Adrenal gland (tissue), 12 donors: ENCODE results near the gene GPR78. TPM values are rescaled to one million over a fixed set of nuclear protein-coding genes. Genes with fewer than 3 reads are reported as not detected.

Source experiments
- DNase-seq, 7 donors: peaks; one replicate each; pipeline ENCODE4 v3.0.0-alpha.2; 2019 to 2020
- H3K27ac ChIP-seq, 5 donors: fragments of 200-600 bp; sonication (generic) in 4 of 5; 1 replicate in 3 of 5; 2 replicates in 2 of 5; pipeline versions ENCODE4 v1.5.1 to v1.8.0; 2016 to 2020; ENCODE audit warnings: mild to moderate bottlenecking in 1 of 5
- H3K27me3 ChIP-seq: fragments of 200-600 bp; 2 replicates; pipeline ENCODE4 v1.8.0; 2021
- H3K36me3 ChIP-seq, 2 donors: fragments of 200-600 bp; replicated peaks in 1 of 2; 1 replicate in 1 of 2; 2 replicates in 1 of 2; pipeline versions ENCODE4 v1.5.1 to v1.8.0; 2018 to 2022
- H3K4me1 ChIP-seq, 2 donors: fragments of 200-600 bp; replicated peaks in 1 of 2; 1 replicate in 1 of 2; 2 replicates in 1 of 2; pipeline versions ENCODE4 v1.5.1 to v1.8.0; 2018 to 2021
- H3K4me3 ChIP-seq, 4 donors: fragments of 200-600 bp; sonication (generic) in 3 of 4; one replicate each; pipeline ENCODE4 v1.5.1; 2016 to 2018
- H3K9me3 ChIP-seq, 3 donors: fragments of 200-600 bp; sonication (generic) in 1 of 3; replicated peaks in 1 of 3; 1 replicate in 2 of 3; 2 replicates in 1 of 3; pipeline versions ENCODE4 v1.5.1 to v1.8.0; 2016 to 2021
- POLR2A ChIP-seq, 2 donors: fragments of 450-650 bp; IDR thresholded peaks; one replicate each; pipeline ENCODE4 v1.6.1; 2017; ENCODE audit warnings: antibody characterized with exemption in 2 of 2, mild to moderate bottlenecking in 2 of 2, moderate library complexity in 1 of 2
- WGBS, 4 donors: extraction: QIAGEN DNeasy Blood & Tissue Kit in 2 of 4; methylation state at CpG; one replicate each; pipeline versions ENCODE4 v1.1.5 to v1.1.7; 2013 to 2017; 5-methylcytosine and 5-hydroxymethylcytosine counted together
- intact Hi-C, 2 donors: fragments of 100-400 bp; cut with DNase I; formaldehyde crosslinking; loops; one replicate each; pipeline versions ENCODE4 v1.14.1 to v1.15.0; 2022 to 2023
- polyA plus RNA-seq, 3 donors: library from polyadenylated mRNA; stranded (reverse); fragments of 200-250 nt in 2 of 3; fragments of 350-450 nt in 1 of 3; fragmentation: Illumina TruSeq in 1 of 3; extraction: RNeasy Lipid Tissue Mini Kit (QIAGEN cat#74804) in 1 of 3; gene quantifications; one replicate each; pipeline ENCODE4 v1.2.3, GENCODE V29; 2013 to 2014
- total RNA-seq, 9 donors: library from RNA; depleted of rRNA in 4 of 9; stranded (reverse); fragments of >200 nt in 4 of 9; fragments of 120-200 nt in 1 of 9; fragmentation: NEBNext Ultra II Directional in 1 of 9; extraction: Animal tissue kit (Norgen Biotek cat#: 25700) in 1 of 9; gene quantifications; one replicate each; pipeline versions ENCODE4 v1.1.0 to v1.2.4, GENCODE V29; 2013 to 2023
- TF ChIP-seq, protein P1 (sequence below), 6 experiments: fragments of 450-650 bp in 4 of 6; fragments of 200-600 bp in 2 of 6; sonication (generic) in 1 of 6; IDR thresholded peaks; 1 replicate in 5 of 6; 2 replicates in 1 of 6; pipeline versions ENCODE4 v1.5.1 to v1.8.0; 2016 to 2021; ENCODE audit warnings: antibody characterized with exemption in 6 of 6, mild to moderate bottlenecking in 2 of 6, moderate library complexity in 1 of 6
- donor health status: healthy with polysubstance abuse.
- donor health status: Bipolar disorder and iron deficiency.
- donor health status: DM: yes; HTN: yes; CAD: no.
- donor health status: DM: no; HTN: no; CAD: no.
- donor health status: DM: no; HTN: no; CAD: no.
- donor health status: DM: yes; HTN: yes; CAD: no.

Gene GPR78
- total and polyA plus RNA-seq, 12 donors, result 0.03 to 0.08 (median 0.07) TPM; not detected in 8

DNA sequence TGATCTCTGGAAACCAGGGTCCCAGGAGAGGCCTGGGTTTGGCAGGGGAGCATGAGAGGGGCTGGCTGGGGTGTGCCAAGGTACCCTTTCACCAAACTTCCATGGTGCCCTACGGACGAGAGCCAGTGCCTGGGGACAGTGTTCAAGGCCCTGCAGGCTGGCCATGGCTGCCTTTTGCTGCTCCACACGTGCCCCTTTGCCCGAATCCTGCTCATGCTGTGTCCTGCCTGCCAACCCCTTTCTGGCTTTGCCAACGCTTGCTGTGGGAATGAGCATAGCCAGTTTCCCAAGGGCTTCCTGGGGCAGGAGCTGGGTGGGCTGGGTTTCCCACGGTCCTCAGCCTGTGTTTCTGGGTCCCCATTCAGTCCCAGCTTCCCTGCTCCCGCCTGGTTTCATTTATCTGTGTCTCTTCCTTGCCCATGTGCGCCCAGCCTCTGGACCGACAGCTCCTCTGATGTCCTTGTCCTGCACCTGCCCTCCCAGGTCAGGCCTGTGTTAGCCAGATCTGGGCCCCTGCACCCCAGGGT is 29.7 kb downstream of the GPR78 start:
- Histone ChIP-seq H3K4me3 (no peak overlapping the region), H3K4me1 (no peaks in the 10 kb centered on the region), H3K27me3 (no peaks in the 10 kb centered on the region), H3K27ac (no peak overlapping the region), H3K36me3 (no peaks in the 10 kb centered on the region), H3K9me3 (no peaks in the 10 kb centered on the region)
- no peak for DNase-seq
- intact Hi-C loops, result loop anchor here (10.0 kb wide), 2 partner anchors 275 to 305 kb away; no protein-coding TSS in a partner anchor
- 59 to 77% (median 72%) methylated on average over 9 of the region's 9 CpGs; no CpG with 5 or more reads in 1 of the 4 donors for WGBS, 4 donors
- TF ChIP-seq, protein P1, sequence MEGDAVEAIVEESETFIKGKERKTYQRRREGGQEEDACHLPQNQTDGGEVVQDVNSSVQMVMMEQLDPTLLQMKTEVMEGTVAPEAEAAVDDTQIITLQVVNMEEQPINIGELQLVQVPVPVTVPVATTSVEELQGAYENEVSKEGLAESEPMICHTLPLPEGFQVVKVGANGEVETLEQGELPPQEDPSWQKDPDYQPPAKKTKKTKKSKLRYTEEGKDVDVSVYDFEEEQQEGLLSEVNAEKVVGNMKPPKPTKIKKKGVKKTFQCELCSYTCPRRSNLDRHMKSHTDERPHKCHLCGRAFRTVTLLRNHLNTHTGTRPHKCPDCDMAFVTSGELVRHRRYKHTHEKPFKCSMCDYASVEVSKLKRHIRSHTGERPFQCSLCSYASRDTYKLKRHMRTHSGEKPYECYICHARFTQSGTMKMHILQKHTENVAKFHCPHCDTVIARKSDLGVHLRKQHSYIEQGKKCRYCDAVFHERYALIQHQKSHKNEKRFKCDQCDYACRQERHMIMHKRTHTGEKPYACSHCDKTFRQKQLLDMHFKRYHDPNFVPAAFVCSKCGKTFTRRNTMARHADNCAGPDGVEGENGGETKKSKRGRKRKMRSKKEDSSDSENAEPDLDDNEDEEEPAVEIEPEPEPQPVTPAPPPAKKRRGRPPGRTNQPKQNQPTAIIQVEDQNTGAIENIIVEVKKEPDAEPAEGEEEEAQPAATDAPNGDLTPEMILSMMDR (IDR thresholded peaks at IDR 0.05), result no peak
- no peak for TF ChIP-seq POLR2A (IDR thresholded peaks at IDR 0.05)

DNA sequence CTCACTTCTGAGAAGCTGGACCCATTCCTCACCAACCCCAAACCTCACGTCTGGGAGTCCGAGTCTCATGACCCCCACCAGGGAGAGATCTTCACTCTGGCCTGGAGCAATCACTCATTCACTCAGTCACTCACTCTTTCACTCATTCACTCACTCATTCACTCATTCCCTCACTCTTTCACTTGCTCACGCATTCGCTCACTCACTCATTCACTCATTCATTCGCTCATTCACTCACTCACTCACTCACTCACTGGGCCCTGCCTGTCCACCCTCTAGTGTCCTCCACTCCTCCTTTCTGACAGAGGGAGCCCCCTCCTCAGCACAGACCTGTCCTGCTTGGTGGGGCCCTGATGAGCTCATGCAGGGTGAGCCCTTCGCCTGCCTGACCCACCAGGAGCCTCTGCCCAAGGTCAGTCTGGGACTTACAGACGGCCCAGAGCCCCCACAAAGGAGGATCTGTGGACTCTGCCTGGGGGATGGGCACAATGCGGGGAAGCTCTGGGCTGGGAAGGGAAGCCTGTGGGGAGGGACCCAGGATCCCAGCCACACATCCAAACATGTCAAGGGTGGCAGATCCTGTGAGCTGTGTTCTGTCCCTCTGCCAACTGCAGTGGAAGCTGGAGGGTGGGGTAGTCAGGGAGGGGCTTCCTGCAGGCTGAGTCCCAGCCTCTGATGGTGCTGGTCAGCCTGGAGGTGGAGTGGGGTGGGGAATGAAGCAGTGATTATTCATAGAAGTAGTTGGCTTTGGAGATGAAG is 30.8 kb downstream of the GPR78 start:
- no peak for DNase-seq
- no peaks in the 10 kb centered on the region for H3K27me3 ChIP-seq
- H3K4me1 ChIP-seq, result no peaks in the 10 kb centered on the region
- H3K4me3 ChIP-seq, result no peak overlapping the region
- H3K27ac ChIP-seq, result no peak overlapping the region
- intact Hi-C loops, result no loop called here
- H3K9me3 ChIP-seq, result no peaks in the 10 kb centered on the region
- TF ChIP-seq POLR2A (IDR thresholded peaks at IDR 0.05), result no peak
- TF ChIP-seq, protein P1 (IDR thresholded peaks at IDR 0.05), result no peak
- WGBS, 4 donors, result 67 to 76% (median 70%) methylated on average over 5 to 8 of the region's 8 CpGs
- no peaks in the 10 kb centered on the region for H3K36me3 ChIP-seq

DNA sequence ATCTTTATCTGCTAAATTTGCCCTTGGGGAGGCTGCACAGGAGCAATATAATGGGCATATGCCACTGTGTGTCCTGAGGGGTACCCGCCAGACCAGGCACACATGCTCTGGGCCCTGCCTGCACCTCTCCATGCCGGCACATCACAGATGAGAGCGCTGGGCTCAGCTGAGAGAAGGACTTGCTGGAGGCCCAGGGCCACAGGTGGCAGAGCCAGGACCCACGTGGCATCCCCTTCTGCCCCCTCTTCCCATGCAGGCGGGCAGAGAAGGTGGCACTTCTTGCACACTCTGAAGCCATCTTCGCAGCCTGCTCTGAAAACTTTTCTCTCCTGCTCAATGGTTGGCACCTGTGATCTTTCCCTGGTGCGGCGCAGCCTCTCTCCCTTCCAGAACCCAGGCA is 32.5 kb downstream of the GPR78 start:
- WGBS, 4 donors, result 71 to 90% (median 85%) methylated on average over 6 to 8 of the region's 8 CpGs
- Histone ChIP-seq H3K27me3 (no peaks in the 10 kb centered on the region), H3K27ac (no peak overlapping the region), H3K36me3 (no peaks in the 10 kb centered on the region), H3K9me3 (no peaks in the 10 kb centered on the region), H3K4me3 (no peak overlapping the region), H3K4me1 (no peaks in the 10 kb centered on the region)
- no peak for DNase-seq
- intact Hi-C loops, result no loop called here
- TF ChIP-seq, protein P1 (IDR thresholded peaks at IDR 0.05), result no peak
- no peak for TF ChIP-seq POLR2A (IDR thresholded peaks at IDR 0.05)

DNA sequence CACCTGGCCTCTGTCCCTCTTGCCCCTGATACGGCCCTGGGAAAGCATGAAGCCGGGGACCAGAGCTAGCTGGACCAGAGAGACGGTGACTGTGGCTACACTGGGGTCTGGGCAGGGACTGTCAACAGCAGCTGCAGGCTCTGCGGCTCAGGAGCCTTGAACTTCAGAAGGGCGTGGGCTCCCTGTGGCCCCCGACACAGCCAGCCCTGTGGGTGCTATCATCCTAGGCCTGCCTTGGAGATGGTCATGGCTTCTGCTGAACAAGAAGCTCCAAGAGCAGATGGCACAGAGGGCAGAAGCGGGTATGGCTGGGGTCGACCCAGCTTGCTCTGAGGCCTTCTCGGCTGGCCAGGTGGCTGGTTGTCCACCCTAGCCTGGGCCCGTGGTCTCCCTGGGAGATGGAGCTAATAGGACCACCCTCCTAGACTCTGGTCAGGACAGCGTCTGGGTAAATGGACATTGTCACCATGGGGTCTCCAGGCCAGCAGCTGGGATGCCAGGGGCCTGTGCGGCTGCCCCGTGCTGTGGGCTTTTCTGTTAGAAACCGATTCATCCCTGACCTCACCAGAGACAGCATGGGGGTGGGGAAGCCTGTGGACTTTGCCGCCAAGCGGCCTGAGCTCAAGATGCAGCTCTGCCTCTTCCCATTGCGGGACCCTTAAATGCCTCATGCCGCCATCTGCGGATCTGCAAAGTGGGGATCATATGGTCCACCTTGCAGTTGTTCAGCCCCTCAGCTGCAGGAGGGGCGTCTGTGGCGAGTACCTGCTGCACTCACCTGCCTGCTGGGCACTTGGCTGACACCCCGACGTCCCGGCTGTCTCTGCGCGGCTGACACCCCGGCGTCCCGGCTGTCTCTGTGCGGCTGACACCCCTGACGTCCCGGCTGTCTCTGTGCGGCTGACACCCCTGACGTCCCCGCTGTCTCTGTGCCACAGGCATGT is 33.5 kb downstream of the GPR78 start:
- intact Hi-C loops, result no loop called here
- 77 to 91% (median 85%) methylated on average over 21 to 35 of the region's 35 CpGs for WGBS, 4 donors

More for the DNA sequence above, 33.5 kb downstream of the GPR78 start:
- DNase-seq, result no peak
- Histone ChIP-seq H3K9me3 (no peaks in the 10 kb centered on the region), H3K27ac (no peak overlapping the region), H3K36me3 (no peaks in the 10 kb centered on the region), H3K4me3 (no peak overlapping the region), H3K4me1 (no peaks in the 10 kb centered on the region), H3K27me3 (no peaks in the 10 kb centered on the region)
- no peak for TF ChIP-seq POLR2A (IDR thresholded peaks at IDR 0.05)
- TF ChIP-seq, protein P1 (IDR thresholded peaks at IDR 0.05), result no peak
